ENCODE results near the gene OR14C36.

The OR14C36 gene

DNA sequence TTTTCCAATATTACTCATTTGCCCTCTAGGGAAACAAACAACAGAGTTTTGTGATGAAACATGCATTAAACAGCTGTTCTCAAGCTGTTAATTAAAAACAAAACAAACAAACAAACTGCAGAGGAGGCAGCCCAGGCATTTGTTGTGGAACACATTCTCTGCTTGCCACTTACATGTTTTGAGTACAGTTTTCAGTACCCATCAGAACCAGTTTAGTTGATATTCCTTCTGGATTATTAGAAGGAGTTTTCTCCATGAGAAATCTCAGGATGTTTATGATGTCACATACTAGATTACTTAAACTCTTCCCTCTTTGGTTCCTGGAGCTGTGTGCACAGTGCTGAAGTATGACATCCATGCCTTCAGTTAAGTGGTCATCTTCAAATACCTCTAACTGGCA, 26.9 kb downstream of the OR14C36 start, which contains the start of gene OR2T6:
OR2T6 (plus strand) TSS at position 301 of the 400 bp plus-strand sequence. CDS start 11,863 bp downstream, outside the sequence.
- TF ChIP-seq, protein P1, sequence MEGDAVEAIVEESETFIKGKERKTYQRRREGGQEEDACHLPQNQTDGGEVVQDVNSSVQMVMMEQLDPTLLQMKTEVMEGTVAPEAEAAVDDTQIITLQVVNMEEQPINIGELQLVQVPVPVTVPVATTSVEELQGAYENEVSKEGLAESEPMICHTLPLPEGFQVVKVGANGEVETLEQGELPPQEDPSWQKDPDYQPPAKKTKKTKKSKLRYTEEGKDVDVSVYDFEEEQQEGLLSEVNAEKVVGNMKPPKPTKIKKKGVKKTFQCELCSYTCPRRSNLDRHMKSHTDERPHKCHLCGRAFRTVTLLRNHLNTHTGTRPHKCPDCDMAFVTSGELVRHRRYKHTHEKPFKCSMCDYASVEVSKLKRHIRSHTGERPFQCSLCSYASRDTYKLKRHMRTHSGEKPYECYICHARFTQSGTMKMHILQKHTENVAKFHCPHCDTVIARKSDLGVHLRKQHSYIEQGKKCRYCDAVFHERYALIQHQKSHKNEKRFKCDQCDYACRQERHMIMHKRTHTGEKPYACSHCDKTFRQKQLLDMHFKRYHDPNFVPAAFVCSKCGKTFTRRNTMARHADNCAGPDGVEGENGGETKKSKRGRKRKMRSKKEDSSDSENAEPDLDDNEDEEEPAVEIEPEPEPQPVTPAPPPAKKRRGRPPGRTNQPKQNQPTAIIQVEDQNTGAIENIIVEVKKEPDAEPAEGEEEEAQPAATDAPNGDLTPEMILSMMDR (IDR thresholded peaks at IDR 0.05; ENCODE audit: low read depth, low read length), result no peak
- Histone ChIP-seq H3K27me3 (ENCODE audit: insufficient read depth, low read depth, severe bottlenecking) (peaks cover 82% of the 10 kb centered on the region), H3K36me3 (no peaks in the 10 kb centered on the region), H3K9me3 (ENCODE audit: severe bottlenecking) (no peaks in the 10 kb centered on the region), H3K4me3 (ENCODE audit: low read depth, low read length) (no peak within 1 kb of the TSS), H3K27ac (no peak within 1 kb of the TSS)
- no peak for DNase-seq

DNA sequence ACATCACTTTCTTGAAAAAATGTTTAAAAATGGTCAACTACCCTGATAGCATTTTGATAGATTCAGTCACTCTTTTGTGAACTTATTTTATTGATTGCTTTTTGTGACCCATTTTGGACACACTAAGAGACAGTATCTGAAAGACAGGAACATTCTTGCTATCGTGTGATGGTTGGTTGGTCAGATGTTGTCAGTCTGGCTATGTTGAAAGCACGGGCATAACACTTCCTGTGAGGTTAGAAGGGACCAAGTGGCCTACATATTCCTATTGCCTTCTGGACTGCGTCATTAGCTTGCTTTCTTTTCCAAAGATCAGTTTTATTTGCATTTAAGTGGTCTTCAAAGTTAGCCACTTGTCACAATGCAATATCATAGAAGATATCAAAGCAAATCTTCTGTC, 28.3 kb downstream of the OR14C36 start:
- Histone ChIP-seq H3K36me3 (no peaks in the 10 kb centered on the region), H3K27ac (no peak overlapping the region), H3K9me3 (ENCODE audit: severe bottlenecking) (no peaks in the 10 kb centered on the region), H3K4me3 (ENCODE audit: low read depth, low read length) (no peak overlapping the region), H3K27me3 (ENCODE audit: insufficient read depth, low read depth, severe bottlenecking) (peaks cover 84% of the 10 kb centered on the region)
- DNase-seq, result no peak
- TF ChIP-seq, protein P1 (IDR thresholded peaks at IDR 0.05; ENCODE audit: low read depth, low read length), result no peak

DNA sequence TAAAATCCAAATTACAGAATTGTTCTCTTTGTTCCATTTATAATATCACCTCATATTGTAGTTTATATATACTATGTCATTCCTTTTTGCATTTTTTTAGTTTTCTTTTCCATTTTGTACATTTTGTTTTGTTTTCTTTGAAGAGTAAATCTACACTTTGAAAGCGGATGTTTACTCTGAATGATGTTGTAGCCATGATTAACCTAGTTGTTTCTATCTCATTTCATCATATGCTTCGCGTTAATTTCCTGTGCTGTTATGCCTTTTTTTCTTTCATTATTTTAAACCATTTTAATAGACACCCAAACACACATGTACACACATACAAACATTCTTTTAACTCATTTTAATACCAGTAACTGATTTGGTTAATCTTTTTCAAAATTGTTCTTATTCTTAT, 32.3 kb downstream of the OR14C36 start:
- no peak overlapping the region for H3K27ac ChIP-seq
- H3K36me3 ChIP-seq, result no peaks in the 10 kb centered on the region
- no peak for DNase-seq
- H3K4me3 ChIP-seq (ENCODE audit: low read depth, low read length), result no peak overlapping the region
- H3K27me3 ChIP-seq (ENCODE audit: insufficient read depth, low read depth, severe bottlenecking), result peaks cover 67% of the 10 kb centered on the region
- TF ChIP-seq, protein P1 (IDR thresholded peaks at IDR 0.05; ENCODE audit: low read depth, low read length), result no peak
- H3K9me3 ChIP-seq (ENCODE audit: severe bottlenecking), result no peaks in the 10 kb centered on the region

DNA sequence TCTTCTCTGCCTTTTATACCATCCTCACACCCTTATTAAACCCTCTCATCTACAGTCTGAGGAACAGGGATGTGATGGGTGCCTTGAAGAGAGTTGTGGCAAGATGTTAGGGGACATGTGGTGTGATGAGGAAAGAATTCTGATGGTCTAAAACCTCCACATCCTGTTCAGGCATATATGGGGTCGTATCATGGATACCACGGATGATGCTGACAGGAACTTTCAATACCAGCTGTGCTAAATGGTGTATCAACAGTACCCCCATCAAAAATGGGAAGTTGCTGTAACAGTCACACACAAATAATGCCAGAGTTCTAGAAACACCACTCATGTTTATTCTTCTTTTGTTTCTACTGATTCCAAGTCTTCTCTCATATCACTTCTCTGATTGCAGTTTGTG, 39.9 kb downstream of the OR14C36 start:
- DNase-seq, result no peak
- no peaks in the 10 kb centered on the region for H3K36me3 ChIP-seq
- H3K27me3 ChIP-seq (ENCODE audit: insufficient read depth, low read depth, severe bottlenecking), result peaks cover 78% of the 10 kb centered on the region
- no peak overlapping the region for H3K27ac ChIP-seq
- H3K4me3 ChIP-seq (ENCODE audit: low read depth, low read length), result no peak overlapping the region
- H3K9me3 ChIP-seq (ENCODE audit: severe bottlenecking), result no peaks in the 10 kb centered on the region
- TF ChIP-seq, protein P1 (IDR thresholded peaks at IDR 0.05; ENCODE audit: low read depth, low read length), result no peak

DNA sequence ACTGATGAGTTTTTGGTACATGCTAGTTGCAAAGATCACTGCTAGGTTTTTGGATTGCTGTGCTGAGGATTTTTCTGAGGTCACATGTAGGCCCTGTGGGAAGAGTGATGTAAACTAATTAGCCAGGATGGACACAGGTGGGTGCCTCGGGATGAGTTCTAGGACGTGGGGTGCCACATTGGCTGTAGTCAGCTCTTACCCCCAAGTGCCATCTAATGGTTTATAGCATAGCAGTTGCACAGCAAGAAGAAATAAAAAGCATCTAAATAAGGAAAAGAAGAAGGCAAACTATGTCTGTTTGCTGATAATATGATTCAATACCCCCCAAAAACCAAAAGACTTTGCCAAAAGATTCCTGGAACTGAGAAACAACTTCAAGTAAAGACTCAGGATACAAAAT, 44.5 kb downstream of the OR14C36 start:
- Histone ChIP-seq H3K36me3 (no peaks in the 10 kb centered on the region), H3K9me3 (ENCODE audit: severe bottlenecking) (no peaks in the 10 kb centered on the region), H3K27ac (no peak overlapping the region), H3K4me3 (ENCODE audit: low read depth, low read length) (no peak overlapping the region), H3K27me3 (ENCODE audit: insufficient read depth, low read depth, severe bottlenecking) (peaks cover 72% of the 10 kb centered on the region)
- TF ChIP-seq, protein P1 (IDR thresholded peaks at IDR 0.05; ENCODE audit: low read depth, low read length), result no peak
- DNase-seq, result no peak

All from WERI-Rb-1 (cell line).